Heart right ventricle (tissue), 16 donors: ENCODE results near the gene URM1. TPM values are rescaled to one million over a fixed set of nuclear protein-coding genes. Genes with fewer than 3 reads are reported as not detected.

Source experiments
- ATAC-seq, 8 donors: fragments of 200-7000 bp; cut with Tn5 transposase; one replicate each; pipeline ENCODE4 v1.9.1; 2020; ENCODE audit warnings: mild to moderate bottlenecking in 8 of 8, moderate library complexity in 8 of 8, moderate number of reproducible peaks in 1 of 8
- DNase-seq, 2 donors: peaks; one replicate each; pipeline ENCODE4 v3.0.0-alpha.2; 2020
- H3K27ac ChIP-seq, 10 donors: fragments of 200-600 bp; sonication (generic) in 2 of 10; one replicate each; pipeline versions ENCODE4 v1.5.0 to v1.8.0; 2020 to 2022; ENCODE audit warnings: mild to moderate bottlenecking in 3 of 10
- H3K27me3 ChIP-seq, 7 donors: fragments of 200-600 bp; one replicate each; pipeline ENCODE4 v1.8.0; 2021 to 2022; ENCODE audit warnings: mild to moderate bottlenecking in 2 of 7
- H3K36me3 ChIP-seq, 9 donors: fragments of 200-600 bp; sonication (generic) in 1 of 9; one replicate each; pipeline versions ENCODE4 v1.5.0 to v1.8.0; 2020 to 2022; ENCODE audit warnings: mild to moderate bottlenecking in 2 of 9
- H3K4me1 ChIP-seq, 9 donors: fragments of 200-600 bp; sonication (generic) in 1 of 9; one replicate each; pipeline versions ENCODE4 v1.5.0 to v1.8.0; 2020 to 2022; ENCODE audit warnings: mild to moderate bottlenecking in 4 of 9
- H3K4me3 ChIP-seq, 10 donors: fragments of 200-600 bp; sonication (generic) in 2 of 10; one replicate each; pipeline versions ENCODE4 v1.5.0 to v1.8.0; 2020 to 2022; ENCODE audit warnings: mild to moderate bottlenecking in 7 of 10, moderate library complexity in 2 of 10
- H3K9me3 ChIP-seq, 11 donors: fragments of 200-600 bp in 10 of 11; sonication (generic) in 2 of 11; one replicate each; pipeline versions ENCODE4 v1.5.0 to v1.8.0; 2013 to 2022; ENCODE audit warnings: mild to moderate bottlenecking in 2 of 11, control low read depth in 1 of 11, moderate library complexity in 1 of 11
- WGBS, 2 donors: extraction: QIAGEN DNeasy Blood & Tissue Kit; methylation state at CpG; one replicate each; pipeline ENCODE4 v1.1.7; 2013; ENCODE audit warnings: inconsistent platforms in 1 of 2; 5-methylcytosine and 5-hydroxymethylcytosine counted together
- intact Hi-C, 10 donors: fragments of 100-400 bp; cut with DNase I; formaldehyde crosslinking; loops; one replicate each; pipeline versions ENCODE4 v1.11.1 to v1.14.2; 2022
- polyA plus RNA-seq, 2 donors: library from polyadenylated mRNA; stranded (reverse); fragments of 200-250 nt; gene quantifications; one replicate each; pipeline ENCODE4 v1.2.3, GENCODE V29; 2013
- total RNA-seq, 10 donors: library from RNA; stranded (reverse); fragmentation: NEBNext Ultra II Directional in 3 of 10; extraction: Animal tissue kit (Norgen Biotek cat#: 25700) in 3 of 10; gene quantifications; one replicate each; pipeline versions ENCODE4 v1.2.1 to v1.2.4, GENCODE V29; 2021 to 2023
- TF ChIP-seq, protein P1 (sequence below), 9 donors: fragments of 200-600 bp; sonication (generic) in 2 of 9; IDR thresholded peaks; one replicate each; pipeline versions ENCODE4 v1.5.0 to v1.8.0; 2021 to 2022; ENCODE audit warnings: antibody characterized with exemption in 9 of 9, mild to moderate bottlenecking in 5 of 9, moderate library complexity in 1 of 9
- donor health status: Arrhythmogenic right ventricular cardiomyopathy.
- donor health status: ischemic (EF 13 %, LVEDD 7.1; RV severe dilation, severe dysfunction).
- donor health status: healthy with polysubstance abuse.
- donor health status: DM: no; HTN: yes; CAD: no.
- donor health status: DM: no; HTN: no; CAD: no.
- donor health status: ischemic (EF 25% LVEDD 6.9; RV normal size, moderate dysfunction).
- donor health status: ischemic (EF 25% LVEDD 5.7; RV mildly dilated, moderate dysfunction).
- donor health status: healthy.
- donor health status: DM: yes; HTN: yes; CAD: no.
- donor health status: Ischemic cardiomyopathy.
- donor health status: ischemic (EF 35%, LVEDD 5.7; RV mildly dilated, moderate dysfunction).
- donor health status: nonischemic (EF 11% LVEDD 7.7; RV severe dilation, severe dysfunction).
- donor health status: DM: yes; HTN: yes; CAD: no.
- donor health status: PGD.
- donor health status: ischemic (EF 29% LVEDD 5.4; RV normal size, mild dysfunction).
- donor health status: nonischemic (EF 23%, LVEDD 6.1; RV moderate dilation, normal function).

URM1 gene
- total and polyA plus RNA-seq, 12 donors: 18.7 to 75.7 (median 51.2) TPM

DNA sequence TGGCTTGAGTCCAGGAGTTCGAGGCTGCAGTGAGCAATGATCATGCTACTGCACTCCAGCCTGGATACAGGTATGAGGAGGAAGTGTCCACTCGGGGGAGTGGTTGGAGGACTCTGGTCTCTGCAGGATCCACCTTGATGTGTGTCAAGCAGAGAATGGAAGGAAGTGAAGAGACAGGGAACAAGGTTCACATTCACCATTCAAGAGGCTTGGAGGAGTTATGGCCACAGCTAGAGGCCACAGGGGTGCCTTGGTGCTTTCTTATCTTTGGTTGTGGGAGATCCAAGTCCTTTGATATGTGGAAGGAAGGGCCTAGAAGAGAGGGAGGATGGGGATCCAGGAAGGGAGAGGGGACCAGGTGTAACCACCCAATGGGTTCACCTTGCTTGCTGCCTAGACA, 44.1 kb downstream of the URM1 start:
- intact Hi-C loops: loop anchor here in 2 of 10 donors (5.0 to 10.0 kb wide), 2 partner anchors 50 to 118 kb away; no protein-coding TSS in a partner anchor
- no peaks in the 10 kb centered on the region for H3K9me3 ChIP-seq
- peaks cover 0 to 87% (median 63%) of the 10 kb centered on the region in 7 donors for H3K27me3 ChIP-seq
- peaks cover 8 to 30% (median 15%) of the 10 kb centered on the region in 9 donors for H3K4me1 ChIP-seq
- TF ChIP-seq, protein P1, sequence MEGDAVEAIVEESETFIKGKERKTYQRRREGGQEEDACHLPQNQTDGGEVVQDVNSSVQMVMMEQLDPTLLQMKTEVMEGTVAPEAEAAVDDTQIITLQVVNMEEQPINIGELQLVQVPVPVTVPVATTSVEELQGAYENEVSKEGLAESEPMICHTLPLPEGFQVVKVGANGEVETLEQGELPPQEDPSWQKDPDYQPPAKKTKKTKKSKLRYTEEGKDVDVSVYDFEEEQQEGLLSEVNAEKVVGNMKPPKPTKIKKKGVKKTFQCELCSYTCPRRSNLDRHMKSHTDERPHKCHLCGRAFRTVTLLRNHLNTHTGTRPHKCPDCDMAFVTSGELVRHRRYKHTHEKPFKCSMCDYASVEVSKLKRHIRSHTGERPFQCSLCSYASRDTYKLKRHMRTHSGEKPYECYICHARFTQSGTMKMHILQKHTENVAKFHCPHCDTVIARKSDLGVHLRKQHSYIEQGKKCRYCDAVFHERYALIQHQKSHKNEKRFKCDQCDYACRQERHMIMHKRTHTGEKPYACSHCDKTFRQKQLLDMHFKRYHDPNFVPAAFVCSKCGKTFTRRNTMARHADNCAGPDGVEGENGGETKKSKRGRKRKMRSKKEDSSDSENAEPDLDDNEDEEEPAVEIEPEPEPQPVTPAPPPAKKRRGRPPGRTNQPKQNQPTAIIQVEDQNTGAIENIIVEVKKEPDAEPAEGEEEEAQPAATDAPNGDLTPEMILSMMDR (IDR thresholded peaks at IDR 0.05): no peak
- 70 to 75% methylated on average over 2 of the region's 2 CpGs for WGBS, 2 donors
- H3K36me3 ChIP-seq: no peaks in the 10 kb centered on the region
- H3K4me3 ChIP-seq: no peak overlapping the region
- DNase-seq (no peak), ATAC-seq (no peak)
- no peak overlapping the region for H3K27ac ChIP-seq

DNA sequence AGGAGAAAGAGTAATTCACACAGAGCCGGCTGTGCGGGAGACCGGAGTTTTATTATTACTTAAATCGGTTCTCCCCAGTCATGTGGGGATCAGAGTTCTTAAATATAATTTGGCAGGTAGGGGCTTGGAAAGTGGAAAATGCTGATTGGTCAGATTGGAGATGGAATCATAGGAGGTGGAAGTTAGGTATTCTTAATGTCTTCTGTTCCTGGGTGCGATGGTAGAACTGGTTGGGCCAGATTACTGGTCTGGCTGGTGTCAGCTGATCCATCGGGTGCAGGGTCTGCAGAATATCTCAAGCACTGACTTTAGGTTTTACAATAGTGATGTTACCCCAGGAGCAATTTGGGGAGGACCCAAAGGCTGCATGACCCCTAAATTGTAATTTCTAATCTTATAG, 44.8 kb downstream of the URM1 start:
- peaks cover 10 to 31% (median 18%) of the 10 kb centered on the region in 9 donors for H3K4me1 ChIP-seq
- intact Hi-C loops: loop anchor here in 2 of 10 donors (5.0 to 10.0 kb wide), 2 partner anchors 51 to 119 kb away; no protein-coding TSS in a partner anchor
- peaks cover 0 to 83% (median 63%) of the 10 kb centered on the region in 7 donors for H3K27me3 ChIP-seq
- no peak overlapping the region for H3K4me3 ChIP-seq
- H3K27ac ChIP-seq: no peak overlapping the region
- 59 to 61% methylated on average over 6 of the region's 6 CpGs for WGBS, 2 donors
- H3K36me3 ChIP-seq: no peaks in the 10 kb centered on the region
- DNase-seq: no peak
- TF ChIP-seq, protein P1 (IDR thresholded peaks at IDR 0.05): no peak
- no peaks in the 10 kb centered on the region for H3K9me3 ChIP-seq
- ATAC-seq: no peak

- DNase-seq (no peak), ATAC-seq (no peak)
- TF ChIP-seq, protein P1 (IDR thresholded peaks at IDR 0.05): no peak
- peaks cover 0 to 83% (median 63%) of the 10 kb centered on the region in 7 donors for H3K27me3 ChIP-seq
- H3K27ac ChIP-seq: no peak overlapping the region
- no peaks in the 10 kb centered on the region for H3K9me3 ChIP-seq
- peaks cover 11 to 31% (median 22%) of the 10 kb centered on the region in 9 donors for H3K4me1 ChIP-seq
- H3K4me3 ChIP-seq: no peak overlapping the region
- intact Hi-C loops: loop anchor here in 2 of 10 donors (5.0 to 10.0 kb wide), 2 partner anchors 52 to 119 kb away; no protein-coding TSS in a partner anchor
- H3K36me3 ChIP-seq: no peaks in the 10 kb centered on the region
- WGBS, 2 donors: 55 to 57% methylated on average over 6 of the region's 6 CpGs
These were observed 45.4 kb downstream of the URM1 start for GRCh38 chr9:128416432-128417019.

GRCh38 chr9:128419061-128419925, 48.1 kb downstream of the URM1 start:
- 7 to 9% methylated on average over 26 to 28 of the region's 28 CpGs for WGBS, 2 donors
- peak overlapping the region in 9 of 10 donors; percentile 89 to 99 (median 95) for H3K4me3 ChIP-seq
- peak in 1 of 8 donors; percentile 12 for ATAC-seq
- intact Hi-C loops: loop anchor here in 2 of 10 donors (5.0 to 10.0 kb wide), 2 partner anchors 54 to 122 kb away; no protein-coding TSS in a partner anchor
- DNase-seq: no peak
- H3K9me3 ChIP-seq: no peaks in the 10 kb centered on the region
- TF ChIP-seq, protein P1 (IDR thresholded peaks at IDR 0.05): no peak
- H3K4me1 ChIP-seq: peaks cover 11 to 28% (median 22%) of the 10 kb centered on the region in 9 donors
- peak overlapping the region in 3 of 10 donors; percentile 68 to 83 (median 80) for H3K27ac ChIP-seq
- peaks cover 0 to 6% (median 0%) of the 10 kb centered on the region in 9 donors for H3K36me3 ChIP-seq
- H3K27me3 ChIP-seq: peaks cover 0 to 58% (median 44%) of the 10 kb centered on the region in 7 donors
